K562 (cell line): ENCODE data around the gene NEU1. TPM values are rescaled to one million over a fixed set of nuclear protein-coding genes. Genes with fewer than 3 reads are reported as not detected.

Source experiments
- BRD4 ChIP-seq: fragments of 200-600 bp; sonication (generic); IDR thresholded peaks from 2 replicates; pipeline ENCODE4 v1.6.1; 2017; ENCODE audit warnings: inconsistent platforms
- DDX20 ChIP-seq: fragments of 450-650 bp; IDR thresholded peaks from 2 replicates; pipeline ENCODE4 v1.6.1; 2016; ENCODE audit warnings: missing genetic modification characterization, low read depth, mild to moderate bottlenecking, missing compliant biosample characterization, moderate library complexity
- FOXA1 ChIP-seq: fragments of 450-650 bp; IDR thresholded peaks from 2 replicates; pipeline ENCODE4 v1.6.1; 2016; ENCODE audit warnings: mild to moderate bottlenecking, borderline replicate concordance
- FOXJ3 ChIP-seq: sonication (generic); formaldehyde crosslinking; IDR thresholded peaks from 2 replicates; pipeline ENCODE4 v1.4.0; 2020; ENCODE audit warnings: mild to moderate bottlenecking, missing genetic modification reagents
- KAT8 ChIP-seq: fragments of 450-650 bp; IDR thresholded peaks from 2 replicates; pipeline ENCODE4 v1.6.1; 2016; ENCODE audit warnings: low read depth, mild to moderate bottlenecking
- MYC ChIP-seq, 2 experiments: fragments of 250-450 bp in 1 of 2; sonication (Bioruptor Pico) in 1 of 2; IDR thresholded peaks; 2 replicates each; pipeline versions ENCODE4 v1.5.1 to v1.6.1; 2012 to 2021; ENCODE audit warnings: low read depth in 2 of 2, borderline replicate concordance in 1 of 2, improper control_type of control experiment in 1 of 2, low read length in 1 of 2, mild to moderate bottlenecking in 1 of 2, moderate library complexity in 1 of 2
- NFIC ChIP-seq: fragments of 450-650 bp; IDR thresholded peaks from 2 replicates; pipeline ENCODE4 v1.6.1; 2017; ENCODE audit warnings: mild to moderate bottlenecking, inconsistent platforms
- PKNOX1 ChIP-seq: fragments of 450-650 bp; IDR thresholded peaks from 2 replicates; pipeline ENCODE4 v1.6.1; 2016
- POLR3G ChIP-seq: IDR thresholded peaks from 2 replicates; pipeline ENCODE4 v1.6.1; 2011; ENCODE audit not compliant: insufficient read length, insufficient replicate concordance; ENCODE audit errors: extremely low read depth
- RBM25 ChIP-seq: fragments of 200-400 bp; formaldehyde crosslinking; IDR thresholded peaks from 2 replicates; pipeline ENCODE4 v1.6.1; 2018; ENCODE audit warnings: low read length, low read depth, moderate library complexity; ENCODE audit not compliant: severe bottlenecking
- SLC30A9 ChIP-seq: fragments of 250-450 bp; sonication (Bioruptor Pico); IDR thresholded peaks from 2 replicates; pipeline ENCODE4 v1.8.0; 2022; ENCODE audit warnings: mild to moderate bottlenecking, moderate library complexity
- SUPT5H ChIP-seq: fragments of 450-650 bp; IDR thresholded peaks from 2 replicates; pipeline ENCODE4 v1.6.1; 2016
- TAF7 ChIP-seq: fragments of 450-650 bp; IDR thresholded peaks from 2 replicates; pipeline ENCODE4 v1.6.1; 2016; ENCODE audit warnings: missing genetic modification characterization, missing compliant biosample characterization
- TCFL5 ChIP-seq: fragments of 250-450 bp; sonication (Bioruptor Pico); conservative IDR thresholded peaks from 2 replicates; pipeline ENCODE4 v1.6.1; 2021; ENCODE audit warnings: mild to moderate bottlenecking, moderate library complexity, matching md5 sums
- USF1 ChIP-seq: sonication (generic); formaldehyde crosslinking; IDR thresholded peaks from 2 replicates; pipeline ENCODE4 v1.9.0; 2022; ENCODE audit warnings: mild to moderate bottlenecking, missing genetic modification reagents
- ZC3H11A ChIP-seq: IDR thresholded peaks from 2 replicates; pipeline ENCODE4 v1.6.1; 2012; ENCODE audit warnings: low read depth, low read length, improper control_type of control experiment
- ZNF197 ChIP-seq: fragments of 200-800 bp; sonication (Bioruptor generic); IDR thresholded peaks from 2 replicates; pipeline ENCODE4 v1.6.1; 2016; ENCODE audit warnings: low read depth, missing genetic modification characterization, missing compliant biosample characterization
- ZNF75A ChIP-seq: fragments of 450-650 bp; formaldehyde crosslinking; IDR thresholded peaks from 2 replicates; pipeline ENCODE4 v1.4.0; 2020; ENCODE audit warnings: mild to moderate bottlenecking
- ZNF76 ChIP-seq: fragments of 250-450 bp; sonication (Bioruptor Pico); IDR thresholded peaks from 2 replicates; pipeline ENCODE4 v1.4.0; 2020; ENCODE audit warnings: mild to moderate bottlenecking, moderate library complexity, borderline replicate concordance
- ZNF830 ChIP-seq: fragments of 250-450 bp; sonication (Bioruptor Pico); IDR thresholded peaks from 2 replicates; pipeline ENCODE4 v1.5.0; 2021; ENCODE audit warnings: mild to moderate bottlenecking
- polyA plus RNA-seq, 8 experiments: library from polyadenylated mRNA; depleted of rRNA in 4 of 8; stranded (reverse) in 5 of 8; unstranded in 3 of 8; fragments of >200 nt; fragmentation: Nextera tagmentation in 2 of 8; fragmentation: Illumina TruSeq in 1 of 8; extraction: Ambion mirVana in 2 of 8; extraction: Trizol in 1 of 8; gene quantifications; 2 replicates each; pipeline versions ENCODE4 v1.2.1 to v1.2.3, GENCODE V29; 2011 to 2014; ENCODE audit warnings: inconsistent platforms in 1 of 8, missing spikeins in 1 of 8
- total RNA-seq, 7 experiments: library from RNA; depleted of rRNA in 6 of 7; stranded (reverse); fragments of >200 nt in 6 of 7; fragmentation: Illumina TruSeq in 2 of 7; extraction: Trizol in 2 of 7; gene quantifications; 2 replicates each; pipeline versions ENCODE4 v1.2.1 to v1.2.3, GENCODE V29; 2011 to 2021; ENCODE audit warnings: low replicate concordance in 1 of 7
- TF ChIP-seq, protein P1 (sequence below): fragments of 250-450 bp; sonication (Bioruptor Pico); IDR thresholded peaks from 2 replicates; pipeline ENCODE4 v1.5.0; 2021
- TF ChIP-seq, protein P2 (sequence below): fragments of 450-650 bp; formaldehyde crosslinking; IDR thresholded peaks from 2 replicates; pipeline ENCODE4 v1.4.0; 2022; ENCODE audit warnings: missing genetic modification characterization
- TF ChIP-seq, protein P3 (sequence below): fragments of 450-650 bp; formaldehyde crosslinking; IDR thresholded peaks from 2 replicates; pipeline ENCODE4 v1.4.0; 2020; ENCODE audit warnings: mild to moderate bottlenecking
- TF ChIP-seq, protein P4 (sequence below): fragments of 450-650 bp; IDR thresholded peaks from 2 replicates; pipeline ENCODE4 v1.6.1; 2017; ENCODE audit warnings: mild to moderate bottlenecking, moderate library complexity

NEU1 gene
- total and polyA plus RNA-seq, 9 of the 15 experiments (the other 6 are each of a cell fraction or from before 2014, with no cell fraction given) = 14.8 to 67.8 (median 51.0) TPM

- TF ChIP-seq DDX20 (tag) (no peak), ZNF75A (no peak), FOXA1 (no peak), FOXJ3 (CRISPR knock-in tag) (no peak), TAF7 (tag) (peak; percentile 66), RBM25 (no peak), SUPT5H (peak; percentile 49), ZC3H11A (no peak), ZNF76 (CRISPR knock-in tag) (peak; percentile 75; the same call in 1 of the 2 replicates), TCFL5 (CRISPR knock-in tag) (0 out of 2 replicates have a peak, but pooled peaks have one; percentile 39), ZNF197 (CRISPR knock-in tag) (no peak), SLC30A9 (CRISPR knock-in tag) (no peak), PKNOX1 (no peak), USF1 (no peak), KAT8 (no peak; the same call in 1 of the 2 replicates), MYC (IDR thresholded peaks at IDR 0.05; ENCODE audit: low read depth, low read length) (no peak; the same call in 1 of the 2 replicates), MYC (CRISPR knock-in tag; IDR thresholded peaks at IDR 0.05; ENCODE audit: borderline replicate concordance, low read depth) (0 out of 2 replicates have a peak, but pooled peaks have one; percentile 25), POLR3G (no peak), NFIC (no peak), BRD4 (no peak), ZNF830 (peak; percentile 87; the same call in 1 of the 2 replicates)
- TF ChIP-seq, protein P1, sequence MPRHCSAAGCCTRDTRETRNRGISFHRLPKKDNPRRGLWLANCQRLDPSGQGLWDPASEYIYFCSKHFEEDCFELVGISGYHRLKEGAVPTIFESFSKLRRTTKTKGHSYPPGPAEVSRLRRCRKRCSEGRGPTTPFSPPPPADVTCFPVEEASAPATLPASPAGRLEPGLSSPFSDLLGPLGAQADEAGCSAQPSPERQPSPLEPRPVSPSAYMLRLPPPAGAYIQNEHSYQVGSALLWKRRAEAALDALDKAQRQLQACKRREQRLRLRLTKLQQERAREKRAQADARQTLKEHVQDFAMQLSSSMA = peak; percentile 46; the same call in 1 of the 2 replicates
- TF ChIP-seq, protein P2, sequence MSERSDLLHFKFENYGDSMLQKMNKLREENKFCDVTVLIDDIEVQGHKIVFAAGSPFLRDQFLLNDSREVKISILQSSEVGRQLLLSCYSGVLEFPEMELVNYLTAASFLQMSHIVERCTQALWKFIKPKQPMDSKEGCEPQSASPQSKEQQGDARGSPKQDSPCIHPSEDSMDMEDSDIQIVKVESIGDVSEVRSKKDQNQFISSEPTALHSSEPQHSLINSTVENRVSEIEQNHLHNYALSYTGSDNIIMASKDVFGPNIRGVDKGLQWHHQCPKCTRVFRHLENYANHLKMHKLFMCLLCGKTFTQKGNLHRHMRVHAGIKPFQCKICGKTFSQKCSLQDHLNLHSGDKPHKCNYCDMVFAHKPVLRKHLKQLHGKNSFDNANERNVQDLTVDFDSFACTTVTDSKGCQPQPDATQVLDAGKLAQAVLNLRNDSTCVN = peak; percentile 43; the same call in 1 of the 2 replicates
- TF ChIP-seq, protein P3, sequence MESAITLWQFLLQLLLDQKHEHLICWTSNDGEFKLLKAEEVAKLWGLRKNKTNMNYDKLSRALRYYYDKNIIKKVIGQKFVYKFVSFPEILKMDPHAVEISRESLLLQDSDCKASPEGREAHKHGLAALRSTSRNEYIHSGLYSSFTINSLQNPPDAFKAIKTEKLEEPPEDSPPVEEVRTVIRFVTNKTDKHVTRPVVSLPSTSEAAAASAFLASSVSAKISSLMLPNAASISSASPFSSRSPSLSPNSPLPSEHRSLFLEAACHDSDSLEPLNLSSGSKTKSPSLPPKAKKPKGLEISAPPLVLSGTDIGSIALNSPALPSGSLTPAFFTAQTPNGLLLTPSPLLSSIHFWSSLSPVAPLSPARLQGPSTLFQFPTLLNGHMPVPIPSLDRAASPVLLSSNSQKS = peak; percentile 86
- TF ChIP-seq, protein P4, sequence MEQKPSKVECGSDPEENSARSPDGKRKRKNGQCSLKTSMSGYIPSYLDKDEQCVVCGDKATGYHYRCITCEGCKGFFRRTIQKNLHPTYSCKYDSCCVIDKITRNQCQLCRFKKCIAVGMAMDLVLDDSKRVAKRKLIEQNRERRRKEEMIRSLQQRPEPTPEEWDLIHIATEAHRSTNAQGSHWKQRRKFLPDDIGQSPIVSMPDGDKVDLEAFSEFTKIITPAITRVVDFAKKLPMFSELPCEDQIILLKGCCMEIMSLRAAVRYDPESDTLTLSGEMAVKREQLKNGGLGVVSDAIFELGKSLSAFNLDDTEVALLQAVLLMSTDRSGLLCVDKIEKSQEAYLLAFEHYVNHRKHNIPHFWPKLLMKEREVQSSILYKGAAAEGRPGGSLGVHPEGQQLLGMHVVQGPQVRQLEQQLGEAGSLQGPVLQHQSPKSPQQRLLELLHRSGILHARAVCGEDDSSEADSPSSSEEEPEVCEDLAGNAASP = no peak
Observed at GRCh38 chr6:31826793-31827285, 35.8 kb downstream of the NEU1 start (continued).
